ENCODE measurements around the gene THAP4.

Gene THAP4

DNA sequence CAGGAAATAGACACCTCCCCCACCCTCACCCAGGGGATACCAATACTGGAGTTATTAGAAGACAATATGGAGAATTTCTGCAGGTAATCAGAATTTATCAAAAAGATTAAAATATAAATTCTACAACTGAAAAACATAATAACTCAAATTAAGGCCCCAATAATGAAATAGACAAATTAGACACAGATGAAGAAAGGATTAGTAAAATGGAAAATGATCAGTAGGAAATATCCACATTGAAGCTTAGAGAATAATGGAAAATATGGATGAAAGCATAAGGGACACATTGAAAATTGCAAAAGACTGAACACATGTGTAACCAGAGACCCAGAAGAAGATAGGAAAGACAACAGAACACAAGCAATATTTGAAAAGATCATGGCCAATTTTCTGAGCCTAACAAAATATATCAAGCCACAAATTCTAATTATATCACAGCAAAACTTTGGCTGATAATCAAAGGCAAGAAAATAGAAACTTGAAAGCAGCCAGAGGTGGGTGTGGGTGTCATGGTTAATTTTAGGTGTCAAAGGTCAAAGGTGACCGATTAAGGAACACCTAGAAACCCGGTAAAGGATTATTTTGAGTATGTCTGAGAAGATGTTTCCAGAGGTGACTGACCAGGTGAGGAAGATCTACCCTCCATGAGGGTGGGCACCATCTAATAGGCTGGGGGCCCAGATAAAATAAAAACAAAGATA is 50.2 kb downstream of the THAP4 start:
- H3K18ac ChIP-seq (ENCODE audit: low read length) = no peak overlapping the region

DNA sequence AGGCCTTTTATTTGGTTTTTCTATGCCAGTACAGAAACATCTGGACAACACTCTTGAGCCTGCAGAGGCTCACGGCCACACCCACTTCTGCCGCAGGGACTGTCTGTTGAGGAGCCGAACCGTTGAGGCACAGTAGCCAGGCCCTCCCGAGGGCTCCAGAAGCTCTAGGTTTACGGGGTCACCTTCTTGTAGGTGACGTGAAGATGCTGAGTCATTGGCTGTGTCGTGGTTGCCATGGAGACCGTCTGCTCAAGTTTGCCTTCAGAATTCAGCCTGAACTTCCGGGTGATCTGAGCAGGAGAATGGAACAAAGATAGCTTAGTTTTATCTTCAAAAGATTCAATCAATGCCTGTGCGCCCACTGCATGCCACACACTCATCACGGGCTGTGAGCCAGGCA is 52.5 kb downstream of the THAP4 start:
- H2BK15ac ChIP-seq (replicated peaks; ENCODE audit: low read depth) = no peak overlapping the region
- DNase-seq = peak; percentile 91
- H3K4me2 ChIP-seq (ENCODE audit: low read length) = no peak overlapping the region
- H3K27me3 ChIP-seq (ENCODE audit: insufficient read depth, low read length, poor library complexity) = no peaks in the 10 kb centered on the region
- H4K8ac ChIP-seq (ENCODE audit: low read depth, low read length) = no peak overlapping the region
- H3K4me1 ChIP-seq (ENCODE audit: control insufficient read depth, low read depth, low read length) = no peaks in the 10 kb centered on the region
- no peak overlapping the region for H3K18ac ChIP-seq (ENCODE audit: low read length)
- no CpG with 5 or more reads among the region's 12 CpGs for WGBS (ENCODE audit: extremely low coverage, insufficient coverage, low lambda C conversion rate)
- no peak overlapping the region for H4K5ac ChIP-seq (ENCODE audit: low read length)
- H2BK120ac ChIP-seq (ENCODE audit: low read depth, low read length) = no peak overlapping the region
- no peak overlapping the region for H3K4me3 ChIP-seq (ENCODE audit: low read length)
- no peak overlapping the region for H3K23ac ChIP-seq (ENCODE audit: low read length)
- H3K79me1 ChIP-seq (ENCODE audit: low read length) = no peaks in the 10 kb centered on the region
- H3K79me2 ChIP-seq (ENCODE audit: control insufficient read depth, insufficient read depth, low read length) = no peaks in the 10 kb centered on the region
- no peak overlapping the region for H3K9ac ChIP-seq (ENCODE audit: low read length)
- no peak overlapping the region for H3K27ac ChIP-seq (ENCODE audit: low read depth, low read length)
- no peak overlapping the region for H2BK5ac ChIP-seq (ENCODE audit: low read length)
- H3K56ac ChIP-seq (ENCODE audit: low read length) = no peak overlapping the region
- no peak overlapping the region for H3K4ac ChIP-seq (ENCODE audit: low read depth, low read length)
- peaks cover 6% of the 10 kb centered on the region for H3K36me3 ChIP-seq (ENCODE audit: control insufficient read depth, insufficient read depth, low read length)
- no peak overlapping the region for H2AK5ac ChIP-seq (ENCODE audit: low read length)

More for the DNA sequence above, 50.2 kb downstream of the THAP4 start:
- Histone ChIP-seq H3K4me3 (ENCODE audit: low read length) (no peak overlapping the region), H2BK15ac (replicated peaks; ENCODE audit: low read depth) (no peak overlapping the region), H2BK5ac (ENCODE audit: low read length) (no peak overlapping the region), H3K4me1 (ENCODE audit: control insufficient read depth, low read depth, low read length) (no peaks in the 10 kb centered on the region), H4K5ac (ENCODE audit: low read length) (no peak overlapping the region), H3K79me1 (ENCODE audit: low read length) (no peaks in the 10 kb centered on the region), H3K79me2 (ENCODE audit: control insufficient read depth, insufficient read depth, low read length) (no peaks in the 10 kb centered on the region), H3K23ac (ENCODE audit: low read length) (no peak overlapping the region), H4K8ac (ENCODE audit: low read depth, low read length) (no peak overlapping the region), H3K56ac (ENCODE audit: low read length) (no peak overlapping the region), H2BK120ac (ENCODE audit: low read depth, low read length) (no peak overlapping the region), H3K9ac (ENCODE audit: low read length) (no peak overlapping the region), H2AK5ac (ENCODE audit: low read length) (no peak overlapping the region), H3K27ac (ENCODE audit: low read depth, low read length) (no peak overlapping the region), H3K27me3 (ENCODE audit: insufficient read depth, low read length, poor library complexity) (no peaks in the 10 kb centered on the region), H3K36me3 (ENCODE audit: control insufficient read depth, insufficient read depth, low read length) (peaks cover 6% of the 10 kb centered on the region), H3K4ac (ENCODE audit: low read depth, low read length) (no peak overlapping the region), H3K4me2 (ENCODE audit: low read length) (no peak overlapping the region)
- no CpG with 5 or more reads among the region's 2 CpGs for WGBS (ENCODE audit: extremely low coverage, insufficient coverage, low lambda C conversion rate)
- DNase-seq = no peak

DNA sequence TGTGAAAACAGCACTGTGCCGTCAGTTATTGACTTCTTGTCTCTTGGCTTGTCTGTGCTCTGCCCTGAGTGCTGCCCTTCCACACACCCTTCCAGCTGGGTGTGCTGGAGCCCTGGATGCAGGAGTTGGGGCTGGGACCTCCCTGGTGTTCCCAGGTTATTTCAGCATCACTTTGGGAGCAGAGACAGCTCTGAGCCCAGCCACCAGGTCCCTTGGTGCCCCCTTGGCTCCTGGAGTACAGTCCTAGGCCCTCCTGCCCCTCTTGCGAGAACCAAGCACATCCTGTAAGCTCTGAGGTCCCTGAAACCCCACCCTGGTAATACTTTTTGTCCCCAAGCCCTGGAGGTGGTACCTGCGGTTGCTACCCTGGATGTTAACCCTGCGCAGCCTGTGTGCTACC is 54.2 kb downstream of the THAP4 start:
- no peak for DNase-seq
- no peaks in the 10 kb centered on the region for H3K4me1 ChIP-seq (ENCODE audit: control insufficient read depth, low read depth, low read length)
- H2BK120ac ChIP-seq (ENCODE audit: low read depth, low read length) = no peak overlapping the region
- H3K4me3 ChIP-seq (ENCODE audit: low read length) = no peak overlapping the region
- no peak overlapping the region for H2BK5ac ChIP-seq (ENCODE audit: low read length)
- H3K9ac ChIP-seq (ENCODE audit: low read length) = no peak overlapping the region
- H3K27me3 ChIP-seq (ENCODE audit: insufficient read depth, low read length, poor library complexity) = no peaks in the 10 kb centered on the region
- H3K4me2 ChIP-seq (ENCODE audit: low read length) = no peak overlapping the region
- no peak overlapping the region for H4K8ac ChIP-seq (ENCODE audit: low read depth, low read length)
- H3K56ac ChIP-seq (ENCODE audit: low read length) = no peak overlapping the region
- peaks cover 6% of the 10 kb centered on the region for H3K36me3 ChIP-seq (ENCODE audit: control insufficient read depth, insufficient read depth, low read length)
- H2BK15ac ChIP-seq (replicated peaks; ENCODE audit: low read depth) = no peak overlapping the region
- no peak overlapping the region for H2AK5ac ChIP-seq (ENCODE audit: low read length)
- no CpG with 5 or more reads among the region's 4 CpGs for WGBS (ENCODE audit: extremely low coverage, insufficient coverage, low lambda C conversion rate)
- no peaks in the 10 kb centered on the region for H3K79me2 ChIP-seq (ENCODE audit: control insufficient read depth, insufficient read depth, low read length)
- no peak overlapping the region for H4K5ac ChIP-seq (ENCODE audit: low read length)
- no peaks in the 10 kb centered on the region for H3K79me1 ChIP-seq (ENCODE audit: low read length)
- no peak overlapping the region for H3K27ac ChIP-seq (ENCODE audit: low read depth, low read length)
- no peak overlapping the region for H3K18ac ChIP-seq (ENCODE audit: low read length)
- H3K23ac ChIP-seq (ENCODE audit: low read length) = no peak overlapping the region
- no peak overlapping the region for H3K4ac ChIP-seq (ENCODE audit: low read depth, low read length)

DNA sequence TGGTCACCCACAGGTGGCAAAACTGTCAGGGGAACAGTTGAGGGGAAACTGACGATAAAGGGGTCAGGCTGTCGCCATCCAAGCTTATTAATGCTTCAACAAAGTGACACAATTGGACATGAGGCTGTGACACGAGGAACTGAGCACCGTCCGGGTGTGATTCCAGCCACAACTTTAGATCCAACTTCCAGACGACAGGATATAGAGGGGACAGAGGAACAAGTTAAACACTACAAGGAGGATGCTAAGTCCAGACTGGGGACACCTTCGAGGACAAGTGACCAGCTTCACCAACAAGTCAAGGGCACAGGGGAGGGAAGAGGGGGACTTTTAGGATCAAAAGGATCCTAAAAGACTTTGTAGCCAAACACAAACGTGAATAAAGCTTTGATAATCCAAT is 54.6 kb downstream of the THAP4 start:
- no peak overlapping the region for H3K23ac ChIP-seq (ENCODE audit: low read length)
- no peak for DNase-seq
- WGBS (ENCODE audit: extremely low coverage, insufficient coverage, low lambda C conversion rate) = no CpG with 5 or more reads among the region's 8 CpGs
- no peak overlapping the region for H3K4ac ChIP-seq (ENCODE audit: low read depth, low read length)
- H3K4me2 ChIP-seq (ENCODE audit: low read length) = no peak overlapping the region
- H3K79me1 ChIP-seq (ENCODE audit: low read length) = no peaks in the 10 kb centered on the region
- no peak overlapping the region for H2AK5ac ChIP-seq (ENCODE audit: low read length)
- H3K18ac ChIP-seq (ENCODE audit: low read length) = no peak overlapping the region
- H3K79me2 ChIP-seq (ENCODE audit: control insufficient read depth, insufficient read depth, low read length) = no peaks in the 10 kb centered on the region
- H3K27me3 ChIP-seq (ENCODE audit: insufficient read depth, low read length, poor library complexity) = no peaks in the 10 kb centered on the region
- H3K4me1 ChIP-seq (ENCODE audit: control insufficient read depth, low read depth, low read length) = no peaks in the 10 kb centered on the region
- H2BK15ac ChIP-seq (replicated peaks; ENCODE audit: low read depth) = no peak overlapping the region
- no peak overlapping the region for H3K56ac ChIP-seq (ENCODE audit: low read length)
- no peak overlapping the region for H2BK120ac ChIP-seq (ENCODE audit: low read depth, low read length)
- H3K9ac ChIP-seq (ENCODE audit: low read length) = no peak overlapping the region
- H2BK5ac ChIP-seq (ENCODE audit: low read length) = no peak overlapping the region
- H3K4me3 ChIP-seq (ENCODE audit: low read length) = no peak overlapping the region
- H4K5ac ChIP-seq (ENCODE audit: low read length) = no peak overlapping the region
- no peak overlapping the region for H3K27ac ChIP-seq (ENCODE audit: low read depth, low read length)
- no peak overlapping the region for H4K8ac ChIP-seq (ENCODE audit: low read depth, low read length)
- peaks cover 6% of the 10 kb centered on the region for H3K36me3 ChIP-seq (ENCODE audit: control insufficient read depth, insufficient read depth, low read length)

GRCh38 chr2:241579281-241579680 is 57.7 kb downstream of the THAP4 start:
- Histone ChIP-seq H3K9ac (ENCODE audit: low read length) (no peak overlapping the region), H4K8ac (ENCODE audit: low read depth, low read length) (no peak overlapping the region), H2BK5ac (ENCODE audit: low read length) (no peak overlapping the region), H4K5ac (ENCODE audit: low read length) (no peak overlapping the region), H3K4me3 (ENCODE audit: low read length) (no peak overlapping the region), H3K56ac (ENCODE audit: low read length) (no peak overlapping the region), H2BK120ac (ENCODE audit: low read depth, low read length) (no peak overlapping the region), H3K27ac (ENCODE audit: low read depth, low read length) (no peak overlapping the region), H3K79me1 (ENCODE audit: low read length) (no peaks in the 10 kb centered on the region), H3K4ac (ENCODE audit: low read depth, low read length) (no peak overlapping the region), H3K18ac (ENCODE audit: low read length) (no peak overlapping the region), H2AK5ac (ENCODE audit: low read length) (no peak overlapping the region), H2BK15ac (replicated peaks; ENCODE audit: low read depth) (no peak overlapping the region), H3K23ac (ENCODE audit: low read length) (no peak overlapping the region), H3K27me3 (ENCODE audit: insufficient read depth, low read length, poor library complexity) (no peaks in the 10 kb centered on the region), H3K79me2 (ENCODE audit: control insufficient read depth, insufficient read depth, low read length) (no peaks in the 10 kb centered on the region), H3K4me1 (ENCODE audit: control insufficient read depth, low read depth, low read length) (no peaks in the 10 kb centered on the region), H3K4me2 (ENCODE audit: low read length) (no peak overlapping the region), H3K36me3 (ENCODE audit: control insufficient read depth, insufficient read depth, low read length) (peaks cover 4% of the 10 kb centered on the region)
- no CpG with 5 or more reads among the region's 7 CpGs for WGBS (ENCODE audit: extremely low coverage, insufficient coverage, low lambda C conversion rate)
- no peak for DNase-seq
